Colonic mucosa (tissue), 4 donors: ENCODE data around the gene KCNG2. TPM values are rescaled to one million over a fixed set of nuclear protein-coding genes. Genes with fewer than 3 reads are reported as not detected.

Experiments used
- DNase-seq: peaks from one replicate; pipeline ENCODE4 v3.0.0-alpha.2; 2020
- H3K27ac ChIP-seq: fragments of 200-600 bp; one replicate; pipeline ENCODE4 v1.8.0; 2021
- H3K27me3 ChIP-seq: fragments of 200-600 bp; one replicate; pipeline ENCODE4 v1.8.0; 2021
- H3K36me3 ChIP-seq: fragments of 200-600 bp; one replicate; pipeline ENCODE4 v1.8.0; 2021
- H3K4me1 ChIP-seq: fragments of 200-600 bp; one replicate; pipeline ENCODE4 v1.8.0; 2021; ENCODE audit warnings: mild to moderate bottlenecking
- H3K4me3 ChIP-seq: fragments of 200-600 bp; one replicate; pipeline ENCODE4 v1.8.0; 2021
- H3K9ac ChIP-seq, 2 donors: one replicate each; pipeline ENCODE4 v1.7.0; 2013; ENCODE audit warnings: control low read depth in 2 of 2, low read depth in 2 of 2, low read length in 2 of 2
- H3K9me3 ChIP-seq: fragments of 200-600 bp; one replicate; pipeline ENCODE4 v1.8.0; 2021
- CTCF ChIP-seq: fragments of 200-600 bp; IDR thresholded peaks from one replicate; pipeline ENCODE4 v1.8.0; 2022; ENCODE audit warnings: antibody characterized with exemption, mild to moderate bottlenecking
- intact Hi-C: fragments of 100-400 bp; cut with DNase I; formaldehyde crosslinking; loops from one replicate; pipeline ENCODE4 v1.14.1; 2022
- total RNA-seq, 2 donors: library from RNA; stranded (reverse); fragmentation: NEBNext Ultra II Directional in 1 of 2; extraction: Animal tissue kit (Norgen Biotek cat#: 25700) in 1 of 2; gene quantifications; one replicate each; pipeline ENCODE4 v1.2.1, GENCODE V29; 2021
- donor health status: healthy.
- donor health status: DM: no; HTN: no; CAD: no.
- donor health status: DM: no; HTN: no; CAD: no.

Gene KCNG2
- total RNA-seq, 2 donors from 2014 or later = 0.32 TPM; not detected in 1

- H3K9ac ChIP-seq = no peak overlapping the region
- DNase-seq = no peak
- no peaks in the 10 kb centered on the region for H3K4me1 ChIP-seq
- intact Hi-C loops = no loop called here
- H3K9me3 ChIP-seq = no peaks in the 10 kb centered on the region
- TF ChIP-seq CTCF = no peak
- H3K4me3 ChIP-seq = no peak overlapping the region
- no peaks in the 10 kb centered on the region for H3K36me3 ChIP-seq
- H3K27me3 ChIP-seq = no peaks in the 10 kb centered on the region
- H3K27ac ChIP-seq = no peak overlapping the region
These were observed 50.5 kb downstream of the KCNG2 start for GRCh38 chr18:79848294-79848578.

GRCh38 chr18:79848579-79849327, 51.0 kb downstream of the KCNG2 start:
- no peak for DNase-seq
- Histone ChIP-seq H3K36me3 (no peaks in the 10 kb centered on the region), H3K4me1 (no peaks in the 10 kb centered on the region), H3K9me3 (no peaks in the 10 kb centered on the region), H3K9ac (no peak overlapping the region), H3K27me3 (no peaks in the 10 kb centered on the region), H3K4me3 (no peak overlapping the region), H3K27ac (no peak overlapping the region)
- intact Hi-C loops = no loop called here
- no peak for TF ChIP-seq CTCF

- Histone ChIP-seq H3K4me1 (no peaks in the 10 kb centered on the region), H3K4me3 (no peak overlapping the region), H3K36me3 (no peaks in the 10 kb centered on the region), H3K27ac (no peak overlapping the region), H3K9me3 (no peaks in the 10 kb centered on the region), H3K27me3 (no peaks in the 10 kb centered on the region), H3K9ac (no peak overlapping the region)
- no peak for DNase-seq
- intact Hi-C loops = no loop called here
- TF ChIP-seq CTCF = no peak
These were observed 51.8 kb downstream of the KCNG2 start for GRCh38 chr18:79849328-79850207.

GRCh38 chr18:79850731-79851130, 53.0 kb downstream of the KCNG2 start:
- Histone ChIP-seq H3K9me3 (no peaks in the 10 kb centered on the region), H3K36me3 (no peaks in the 10 kb centered on the region), H3K27ac (no peak overlapping the region), H3K4me3 (no peak overlapping the region), H3K4me1 (no peaks in the 10 kb centered on the region), H3K9ac (no peak overlapping the region), H3K27me3 (no peaks in the 10 kb centered on the region)
- intact Hi-C loops = no loop called here
- TF ChIP-seq CTCF = no peak
- DNase-seq = no peak

GRCh38 chr18:79851489-79851888, 53.8 kb downstream of the KCNG2 start:
- no peaks in the 10 kb centered on the region for H3K4me1 ChIP-seq
- H3K9me3 ChIP-seq = no peaks in the 10 kb centered on the region
- no peaks in the 10 kb centered on the region for H3K27me3 ChIP-seq
- H3K36me3 ChIP-seq = no peaks in the 10 kb centered on the region
- TF ChIP-seq CTCF = no peak
- no peak overlapping the region for H3K4me3 ChIP-seq
- H3K9ac ChIP-seq = no peak overlapping the region
- intact Hi-C loops = no loop called here
- DNase-seq = no peak
- no peak overlapping the region for H3K27ac ChIP-seq
